ENCODE data around the gene PCDH9.

The PCDH9 gene

GRCh38 chr13:66345518-66345810 is 884.7 kb downstream of the PCDH9 start:
- no peaks in the 10 kb centered on the region for H3K27me3 ChIP-seq (ENCODE audit: insufficient read depth, low read length)
- H3K9me2 ChIP-seq (ENCODE audit: low read depth, low read length) = no peaks in the 10 kb centered on the region
- H2AFZ ChIP-seq (ENCODE audit: low read length) = no peak overlapping the region
- no peaks in the 10 kb centered on the region for H3K36me3 ChIP-seq (ENCODE audit: insufficient read depth, low read length)
- no peak overlapping the region for H3K27ac ChIP-seq (ENCODE audit: low read depth, low read length, poor library complexity, severe bottlenecking)
- TF ChIP-seq CTCF (IDR thresholded peaks at IDR 0.05; ENCODE audit: low read length) (no peak), EZH2 (IDR thresholded peaks at IDR 0.05; ENCODE audit: borderline replicate concordance, low read length) (no peak)
- H3K4me3 ChIP-seq (ENCODE audit: low read depth, low read length, poor library complexity, severe bottlenecking) = no peak overlapping the region
- H3K9me3 ChIP-seq (ENCODE audit: low read length) = no peaks in the 10 kb centered on the region
- H3K9ac ChIP-seq (ENCODE audit: low read length) = no peak overlapping the region
- H3K79me2 ChIP-seq (ENCODE audit: insufficient read depth, low read length) = no peaks in the 10 kb centered on the region
- H3F3A ChIP-seq (ENCODE audit: insufficient read depth, low read length) = no peaks in the 10 kb centered on the region
- peaks cover 35% of the 10 kb centered on the region for H3K4me1 ChIP-seq (ENCODE audit: insufficient read depth, low read length, severe bottlenecking)
- no peaks in the 10 kb centered on the region for H4K20me1 ChIP-seq (ENCODE audit: insufficient read depth, low read length)
- H3K4me2 ChIP-seq (ENCODE audit: low read length) = no peak overlapping the region

GRCh38 chr13:66344805-66345517 is 885.2 kb downstream of the PCDH9 start:
- Histone ChIP-seq H3K36me3 (ENCODE audit: insufficient read depth, low read length) (no peaks in the 10 kb centered on the region), H2AFZ (ENCODE audit: low read length) (no peak overlapping the region), H3F3A (ENCODE audit: insufficient read depth, low read length) (no peaks in the 10 kb centered on the region), H3K27me3 (ENCODE audit: insufficient read depth, low read length) (no peaks in the 10 kb centered on the region), H3K9ac (ENCODE audit: low read length) (no peak overlapping the region), H3K4me1 (ENCODE audit: insufficient read depth, low read length, severe bottlenecking) (peaks cover 35% of the 10 kb centered on the region), H4K20me1 (ENCODE audit: insufficient read depth, low read length) (no peaks in the 10 kb centered on the region), H3K4me2 (ENCODE audit: low read length) (no peak overlapping the region), H3K9me2 (ENCODE audit: low read depth, low read length) (no peaks in the 10 kb centered on the region), H3K79me2 (ENCODE audit: insufficient read depth, low read length) (no peaks in the 10 kb centered on the region), H3K9me3 (ENCODE audit: low read length) (no peaks in the 10 kb centered on the region), H3K27ac (ENCODE audit: low read depth, low read length, poor library complexity, severe bottlenecking) (no peak overlapping the region), H3K4me3 (ENCODE audit: low read depth, low read length, poor library complexity, severe bottlenecking) (no peak overlapping the region)
- TF ChIP-seq CTCF (IDR thresholded peaks at IDR 0.05; ENCODE audit: low read length) = no peak
- TF ChIP-seq EZH2 (IDR thresholded peaks at IDR 0.05; ENCODE audit: borderline replicate concordance, low read length) = no peak

GRCh38 chr13:66343224-66343828 is 886.8 kb downstream of the PCDH9 start:
- Histone ChIP-seq H3F3A (ENCODE audit: insufficient read depth, low read length) (no peaks in the 10 kb centered on the region), H3K27me3 (ENCODE audit: insufficient read depth, low read length) (no peaks in the 10 kb centered on the region), H3K27ac (ENCODE audit: low read depth, low read length, poor library complexity, severe bottlenecking) (no peak overlapping the region), H3K9ac (ENCODE audit: low read length) (no peak overlapping the region), H3K79me2 (ENCODE audit: insufficient read depth, low read length) (no peaks in the 10 kb centered on the region), H3K9me3 (ENCODE audit: low read length) (no peaks in the 10 kb centered on the region), H2AFZ (ENCODE audit: low read length) (peak overlapping the region; percentile 57; the same call in 1 of the 2 replicates), H3K4me3 (ENCODE audit: low read depth, low read length, poor library complexity, severe bottlenecking) (no peak overlapping the region), H3K9me2 (ENCODE audit: low read depth, low read length) (no peaks in the 10 kb centered on the region), H3K4me1 (ENCODE audit: insufficient read depth, low read length, severe bottlenecking) (peaks cover 37% of the 10 kb centered on the region), H3K4me2 (ENCODE audit: low read length) (no peak overlapping the region), H3K36me3 (ENCODE audit: insufficient read depth, low read length) (no peaks in the 10 kb centered on the region), H4K20me1 (ENCODE audit: insufficient read depth, low read length) (no peaks in the 10 kb centered on the region)
- TF ChIP-seq EZH2 (IDR thresholded peaks at IDR 0.05; ENCODE audit: borderline replicate concordance, low read length) (no peak), CTCF (IDR thresholded peaks at IDR 0.05; ENCODE audit: low read length) (no peak)

All from OCI-LY1 (cell line).